Ascending aorta (tissue), 2 donors: Measurements from ENCODE around the gene FST. TPM values are rescaled to one million over a fixed set of nuclear protein-coding genes. Genes with fewer than 3 reads are reported as not detected.

Source experiments
- DNase-seq, 2 donors: peaks; one replicate each; pipeline ENCODE4 v3.0.0-alpha.2; 2019; ENCODE audit warnings: low spot score in 2 of 2
- H3K27ac ChIP-seq, 2 donors: fragments of 200-600 bp; sonication (generic); one replicate each; pipeline ENCODE4 v1.5.1; 2016 to 2017; ENCODE audit warnings: mild to moderate bottlenecking in 1 of 2
- H3K27me3 ChIP-seq: fragments of 200-600 bp; sonication (generic); one replicate; pipeline ENCODE4 v1.5.1; 2017
- H3K36me3 ChIP-seq, 2 donors: fragments of 200-600 bp; sonication (generic); one replicate each; pipeline ENCODE4 v1.5.1; 2016
- H3K4me1 ChIP-seq, 2 donors: fragments of 200-600 bp; sonication (generic); one replicate each; pipeline ENCODE4 v1.5.1; 2016 to 2017; ENCODE audit warnings: mild to moderate bottlenecking in 1 of 2
- H3K4me3 ChIP-seq, 2 donors: fragments of 200-600 bp; sonication (generic); one replicate each; pipeline ENCODE4 v1.5.1; 2016 to 2017; ENCODE audit warnings: mild to moderate bottlenecking in 1 of 2
- H3K9me3 ChIP-seq, 2 donors: fragments of 200-600 bp; sonication (generic); one replicate each; pipeline ENCODE4 v1.5.1; 2016
- CTCF ChIP-seq, 3 experiments: fragments of 200-600 bp in 2 of 3; fragments of 450-650 bp in 1 of 3; sonication (generic) in 2 of 3; IDR thresholded peaks; one replicate each; pipeline ENCODE4 v1.5.1; 2016 to 2019; ENCODE audit warnings: antibody characterized with exemption in 3 of 3, mild to moderate bottlenecking in 1 of 3, moderate library complexity in 1 of 3
- intact Hi-C: fragments of 100-400 bp; cut with DNase I; formaldehyde crosslinking; loops from one replicate; pipeline ENCODE4 v1.15.1; 2023
- total RNA-seq: library from RNA; depleted of rRNA; stranded (reverse); fragments of >200 nt; gene quantifications from one replicate; pipeline ENCODE4 v1.1.0, GENCODE V29; 2016

Gene FST
- total RNA-seq, 1 donor from 2014 or later = 0.21 TPM

- H3K9me3 ChIP-seq = no peaks in the 10 kb centered on the region
- H3K27ac ChIP-seq = peak overlapping the region; percentile 42 to 71
- no peak for TF ChIP-seq CTCF (IDR thresholded peaks at IDR 0.05)
- no peaks in the 10 kb centered on the region for H3K36me3 ChIP-seq
- H3K4me1 ChIP-seq = peaks cover 0 to 5% of the 10 kb centered on the region in 2 donors
- no peaks in the 10 kb centered on the region for H3K27me3 ChIP-seq
- H3K4me3 ChIP-seq = peak overlapping the region; percentile 66 to 98
- intact Hi-C loops = loop anchor here (2.0 to 10.0 kb wide), 4 partner anchors 81 to 1682 kb away; partner anchors contain the start of genes GPX8, ITGA1, NDUFS4 and PELO
- DNase-seq = peak in 1 of 2 donors; percentile 66
Observed at GRCh38 chr5:53479590-53480415, 626 bp upstream of the FST start.

- Histone ChIP-seq H3K4me1 (peaks cover 0 to 5% of the 10 kb centered on the region in 2 donors), H3K4me3 (peak overlapping the region; percentile 66 to 98), H3K36me3 (no peaks in the 10 kb centered on the region), H3K9me3 (no peaks in the 10 kb centered on the region), H3K27ac (peak overlapping the region; percentile 53 to 56), H3K27me3 (no peaks in the 10 kb centered on the region)
- TF ChIP-seq CTCF (IDR thresholded peaks at IDR 0.05) = no peak
- DNase-seq = no peak
- intact Hi-C loops = loop anchor here (2.0 to 10.0 kb wide), 3 partner anchors 79 to 1681 kb away; partner anchors contain the start of genes GPX8, ITGA1, NDUFS4 and PELO
Observed at GRCh38 chr5:53481159-53481886, 894 bp downstream of the FST start.

DNA sequence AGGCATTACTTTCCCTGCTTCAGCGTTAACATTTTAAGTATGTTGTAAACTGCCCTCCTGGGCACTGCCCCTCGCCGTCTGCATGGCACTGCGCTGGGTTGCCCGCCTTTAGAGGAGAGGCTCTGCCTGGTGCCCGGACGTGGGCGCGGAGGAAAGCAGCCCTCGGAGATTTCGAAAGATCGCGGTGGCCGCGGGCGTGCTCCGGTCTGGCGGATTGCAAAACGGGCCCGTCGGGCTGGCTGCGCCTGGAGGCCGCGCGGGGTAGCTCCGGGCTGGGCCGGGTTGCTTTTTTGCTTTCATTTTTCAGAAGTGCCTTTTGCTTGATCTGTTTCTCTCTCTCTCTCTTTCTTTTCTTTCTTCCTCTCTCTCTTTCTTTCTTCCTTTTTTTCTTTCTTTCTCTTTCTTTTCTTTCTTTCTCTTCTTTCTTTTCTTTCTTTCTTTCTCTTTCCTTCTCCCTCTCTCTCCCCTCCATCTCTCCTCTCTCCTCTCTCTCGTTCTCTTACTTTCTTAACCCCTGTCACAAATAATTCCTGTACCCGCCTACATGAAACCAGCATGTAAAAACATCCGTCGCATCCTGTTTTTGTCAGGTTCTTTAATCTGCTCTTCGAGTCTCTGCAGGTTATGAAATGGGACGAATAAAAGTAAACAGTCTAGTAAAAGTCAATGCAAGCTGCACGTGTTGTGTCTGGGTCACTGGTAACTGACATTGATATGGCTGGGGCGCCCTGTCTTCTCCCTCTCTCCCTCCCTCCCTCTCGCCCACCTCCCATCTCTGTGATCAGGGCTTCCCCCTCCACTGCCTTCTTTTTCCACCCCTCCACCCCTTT is 1.7 kb downstream of the FST start:
- DNase-seq = peak; percentile 13 to 89
- Histone ChIP-seq H3K4me1 (peaks cover 0 to 5% of the 10 kb centered on the region in 2 donors), H3K27ac (peak overlapping the region; percentile 53 to 56), H3K9me3 (no peaks in the 10 kb centered on the region), H3K27me3 (no peaks in the 10 kb centered on the region), H3K4me3 (peak overlapping the region; percentile 63 to 98), H3K36me3 (no peaks in the 10 kb centered on the region)
- TF ChIP-seq CTCF (IDR thresholded peaks at IDR 0.05) = peak in 2 of 3 experiments; percentile 19 to 27
- intact Hi-C loops = loop anchor here (2.0 to 10.0 kb wide), 3 partner anchors 79 to 1680 kb away; partner anchors contain the start of genes GPX8, ITGA1, NDUFS4 and PELO

- H3K9me3 ChIP-seq = no peaks in the 10 kb centered on the region
- DNase-seq = peak in 1 of 2 donors; percentile 71
- intact Hi-C loops = loop anchor here (5.0 to 10.0 kb wide), 2 partner anchors 698 to 1679 kb away; partner anchors contain the start of genes GPX8, ITGA1 and PELO
- H3K36me3 ChIP-seq = no peaks in the 10 kb centered on the region
- H3K4me3 ChIP-seq = peak overlapping the region; percentile 63 to 98
- H3K4me1 ChIP-seq = peaks cover 0 to 5% of the 10 kb centered on the region in 2 donors
- H3K27ac ChIP-seq = peak overlapping the region; percentile 53 to 56
- peak in 1 of 3 experiments; percentile 22 for TF ChIP-seq CTCF (IDR thresholded peaks at IDR 0.05)
- H3K27me3 ChIP-seq = no peaks in the 10 kb centered on the region
Observed at GRCh38 chr5:53482717-53483638, 2.5 kb downstream of the FST start.
